ENCODE measurements around the gene CTBP1.

DNA sequence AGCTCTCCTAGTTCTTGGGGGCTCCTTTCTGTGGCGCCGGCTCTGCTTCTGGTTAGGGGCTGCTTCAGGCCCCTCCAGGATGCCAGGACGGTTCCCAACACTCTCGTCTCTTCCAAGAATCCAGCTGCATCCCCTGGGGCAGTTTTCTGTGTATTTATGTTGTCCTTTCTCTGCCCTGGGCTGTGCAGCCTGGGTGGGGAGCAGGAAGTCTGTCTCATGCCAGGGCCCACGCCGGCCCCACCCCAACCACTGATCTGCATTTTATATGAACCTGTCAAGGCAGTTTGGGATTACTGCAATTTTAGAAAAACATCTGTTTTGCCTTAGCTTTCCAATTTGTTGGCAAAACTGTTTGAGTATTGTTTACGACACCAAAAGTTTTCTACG lies 14.6 kb downstream of the CTBP1 start:
- no peak for TF ChIP-seq POLR2A (IDR thresholded peaks at IDR 0.05)
- no peak for TF ChIP-seq POLR2AphosphoS5 (IDR thresholded peaks at IDR 0.05)
